NT2/D1 (cell line): ENCODE results near the gene REEP3.

ENCODE experiments used
- DNase-seq: peaks from one replicate; pipeline ENCODE4 v3.0.0-alpha.2; 2011; ENCODE audit warnings: low read depth, low spot score
- H3K27me3 ChIP-seq: 2 replicates; pipeline ENCODE4 v1.6.0; 2011; ENCODE audit warnings: mild to moderate bottlenecking; ENCODE audit not compliant: insufficient read length, insufficient read depth
- H3K36me3 ChIP-seq: 2 replicates; pipeline ENCODE4 v1.6.1; 2011; ENCODE audit warnings: mild to moderate bottlenecking, low read length, mixed read lengths; ENCODE audit not compliant: insufficient read depth, insufficient read length
- H3K4me1 ChIP-seq: 2 replicates; pipeline ENCODE4 v1.5.1; 2011; ENCODE audit not compliant: insufficient read depth, insufficient read length
- H3K4me3 ChIP-seq: 2 replicates; pipeline ENCODE4 v1.5.1; 2011; ENCODE audit warnings: low read depth; ENCODE audit not compliant: insufficient read length
- H3K9ac ChIP-seq: 2 replicates; pipeline ENCODE4 v1.6.0; 2011; ENCODE audit warnings: low read depth; ENCODE audit not compliant: insufficient read length
- H3K9me3 ChIP-seq: 2 replicates; pipeline ENCODE4 v1.5.1; 2011; ENCODE audit warnings: mild to moderate bottlenecking, low read length; ENCODE audit not compliant: insufficient read depth
- SUZ12 ChIP-seq: IDR thresholded peaks from 2 replicates; pipeline ENCODE4 v1.6.1; 2011; ENCODE audit not compliant: insufficient read length, insufficient read depth; ENCODE audit errors: extremely low read depth
- YY1 ChIP-seq: IDR thresholded peaks from 2 replicates; pipeline ENCODE4 v1.6.1; 2011; ENCODE audit not compliant: insufficient read length, insufficient read depth
- ZNF274 ChIP-seq: IDR thresholded peaks from 2 replicates; pipeline ENCODE4 v1.6.1; 2011; ENCODE audit warnings: mild to moderate bottlenecking, low read depth, low read length

Gene REEP3

GRCh38 chr10:63553031-63553430 lies 31.8 kb downstream of the REEP3 start:
- no peaks in the 10 kb centered on the region for H3K36me3 ChIP-seq
- H3K9ac ChIP-seq, result no peak overlapping the region
- no peak for DNase-seq
- H3K4me3 ChIP-seq, result no peak overlapping the region
- no peaks in the 10 kb centered on the region for H3K4me1 ChIP-seq
- no peaks in the 10 kb centered on the region for H3K27me3 ChIP-seq
- H3K9me3 ChIP-seq, result no peaks in the 10 kb centered on the region
- TF ChIP-seq ZNF274 (no peak), SUZ12 (no peak), YY1 (no peak)

GRCh38 chr10:63553473-63553872 lies 32.3 kb downstream of the REEP3 start:
- Histone ChIP-seq H3K9me3 (no peaks in the 10 kb centered on the region), H3K4me1 (no peaks in the 10 kb centered on the region), H3K9ac (no peak overlapping the region), H3K27me3 (no peaks in the 10 kb centered on the region), H3K4me3 (no peak overlapping the region), H3K36me3 (no peaks in the 10 kb centered on the region)
- TF ChIP-seq YY1 (no peak), ZNF274 (no peak), SUZ12 (no peak)
- no peak for DNase-seq

- Histone ChIP-seq H3K27me3 (no peaks in the 10 kb centered on the region), H3K9ac (no peak overlapping the region), H3K4me1 (no peaks in the 10 kb centered on the region)
Measured at GRCh38 chr10:63554657-63555056, 33.5 kb downstream of the REEP3 start.

GRCh38 chr10:63555330-63555729 lies 34.1 kb downstream of the REEP3 start:
- Histone ChIP-seq H3K4me3 (no peak overlapping the region), H3K4me1 (no peaks in the 10 kb centered on the region), H3K9me3 (no peaks in the 10 kb centered on the region), H3K27me3 (no peaks in the 10 kb centered on the region), H3K9ac (no peak overlapping the region), H3K36me3 (no peaks in the 10 kb centered on the region)
- no peak for DNase-seq
- TF ChIP-seq YY1 (no peak), ZNF274 (no peak), SUZ12 (no peak)

More at GRCh38 chr10:63554657-63555056, 33.5 kb downstream of the REEP3 start:
- DNase-seq, result no peak
- Histone ChIP-seq H3K4me3 (no peak overlapping the region), H3K36me3 (no peaks in the 10 kb centered on the region), H3K9me3 (no peaks in the 10 kb centered on the region)
- no peak for TF ChIP-seq ZNF274
- no peak for TF ChIP-seq YY1

GRCh38 chr10:63558132-63558784 lies 37.1 kb downstream of the REEP3 start:
- no peaks in the 10 kb centered on the region for H3K4me1 ChIP-seq

GRCh38 chr10:63561341-63561740 lies 40.1 kb downstream of the REEP3 start:
- H3K9ac ChIP-seq, result no peak overlapping the region
- DNase-seq, result no peak
- H3K27me3 ChIP-seq, result no peaks in the 10 kb centered on the region
- TF ChIP-seq YY1 (no peak), ZNF274 (no peak), SUZ12 (no peak)
- H3K36me3 ChIP-seq, result no peaks in the 10 kb centered on the region
- no peaks in the 10 kb centered on the region for H3K4me1 ChIP-seq
- H3K4me3 ChIP-seq, result no peak overlapping the region
- no peaks in the 10 kb centered on the region for H3K9me3 ChIP-seq

More at GRCh38 chr10:63558132-63558784, 37.1 kb downstream of the REEP3 start:
- H3K4me3 ChIP-seq, result no peak overlapping the region
- no peak overlapping the region for H3K9ac ChIP-seq
- TF ChIP-seq YY1 (no peak), SUZ12 (no peak), ZNF274 (no peak)
- no peaks in the 10 kb centered on the region for H3K27me3 ChIP-seq
- H3K9me3 ChIP-seq, result no peaks in the 10 kb centered on the region
- no peaks in the 10 kb centered on the region for H3K36me3 ChIP-seq
- no peak for DNase-seq

- TF ChIP-seq ZNF274, result no peak
- TF ChIP-seq YY1, result no peak
- TF ChIP-seq SUZ12, result no peak
- H3K36me3 ChIP-seq, result peaks cover 3% of the 10 kb centered on the region
- no peak overlapping the region for H3K9ac ChIP-seq
- H3K4me1 ChIP-seq, result no peaks in the 10 kb centered on the region
- no peak for DNase-seq
- H3K27me3 ChIP-seq, result no peaks in the 10 kb centered on the region
- no peaks in the 10 kb centered on the region for H3K9me3 ChIP-seq
- H3K4me3 ChIP-seq, result no peak overlapping the region
Measured at GRCh38 chr10:63562391-63562790, 41.2 kb downstream of the REEP3 start.
